Ovary (tissue), 9 donors: ENCODE measurements around the gene TNIK. TPM values are rescaled to one million over a fixed set of nuclear protein-coding genes. Genes with fewer than 3 reads are reported as not detected.

Experiments
- DNase-seq, 5 donors: peaks; one replicate each; pipeline ENCODE4 v3.0.0-alpha.2; 2019 to 2020
- H3K27ac ChIP-seq, 2 donors: fragments of 200-600 bp; one replicate each; pipeline versions ENCODE4 v1.5.1 to v1.8.0; 2019 to 2022
- H3K27me3 ChIP-seq: fragments of 200-600 bp; one replicate; pipeline ENCODE4 v1.8.0; 2022
- H3K36me3 ChIP-seq: fragments of 200-600 bp; sonication (generic); one replicate; pipeline ENCODE4 v1.5.1; 2019
- H3K4me1 ChIP-seq: one replicate; pipeline ENCODE4 v1.8.1; 2013; ENCODE audit warnings: mild to moderate bottlenecking, moderate library complexity; ENCODE audit not compliant: insufficient read depth
- H3K4me3 ChIP-seq: fragments of 200-600 bp; sonication (generic); one replicate; pipeline ENCODE4 v1.5.1; 2017
- H3K9me3 ChIP-seq, 2 donors: fragments of 200-600 bp in 1 of 2; sonication (generic) in 1 of 2; one replicate each; pipeline versions ENCODE4 v1.5.1 to v1.8.1; 2013 to 2019; ENCODE audit warnings: mild to moderate bottlenecking in 1 of 2, moderate library complexity in 1 of 2
- EP300 ChIP-seq: sonication (generic); formaldehyde crosslinking; IDR thresholded peaks from one replicate; pipeline ENCODE4 v1.6.1; 2017; ENCODE audit warnings: antibody characterized with exemption
- POLR2A ChIP-seq: fragments of 450-650 bp; IDR thresholded peaks from one replicate; pipeline ENCODE4 v1.6.1; 2017; ENCODE audit warnings: antibody characterized with exemption, mild to moderate bottlenecking, moderate library complexity
- WGBS, 3 donors: extraction: QIAGEN DNeasy Blood & Tissue Kit in 1 of 3; methylation state at CpG; one replicate each; pipeline versions ENCODE4 v1.1.5 to v1.1.7; 2013 to 2017; 5-methylcytosine and 5-hydroxymethylcytosine counted together
- intact Hi-C, 4 donors: fragments of 100-400 bp; cut with DNase I; formaldehyde crosslinking; loops; one replicate each; pipeline versions ENCODE4 v1.11.0 to v1.15.1; 2022 to 2023
- polyA plus RNA-seq, 2 donors: library from polyadenylated mRNA; stranded (reverse); fragments of 200-250 nt in 1 of 2; fragments of 350-450 nt in 1 of 2; fragmentation: Illumina TruSeq in 1 of 2; extraction: RNeasy Lipid Tissue Mini Kit (QIAGEN cat#74804) in 1 of 2; gene quantifications; one replicate each; pipeline ENCODE4 v1.2.3, GENCODE V29; 2013 to 2014
- total RNA-seq, 7 donors: library from RNA; depleted of rRNA in 2 of 7; stranded (reverse); fragments of >200 nt in 2 of 7; fragmentation: NEBNext Ultra II Directional in 3 of 7; extraction: Animal tissue kit (Norgen Biotek cat#: 25700) in 3 of 7; gene quantifications; one replicate each; pipeline versions ENCODE4 v1.1.0 to v1.2.4, GENCODE V29; 2016 to 2023
- TF ChIP-seq, protein P1 (sequence below), 3 donors: fragments of 450-650 bp in 2 of 3; fragments of 200-600 bp in 1 of 3; IDR thresholded peaks; one replicate each; pipeline versions ENCODE4 v1.5.1 to v1.8.0; 2016 to 2022; ENCODE audit warnings: antibody characterized with exemption in 3 of 3, mild to moderate bottlenecking in 1 of 3
- donor health status: DM: no; HTN: no; CAD: no; lungs with moderate emphysema.
- donor health status: DM: no; HTN: no; CAD: no.
- donor health status: Bipolar disorder and iron deficiency.
- donor health status: DM: yes; HTN: yes; CAD: no.
- donor health status: DM: no; HTN: no; CAD: no.
- donor health status: DM: yes; HTN: yes; CAD: no.

TNIK gene
- total and polyA plus RNA-seq, 9 donors = 1.1 to 9.5 (median 4.5) TPM

DNA sequence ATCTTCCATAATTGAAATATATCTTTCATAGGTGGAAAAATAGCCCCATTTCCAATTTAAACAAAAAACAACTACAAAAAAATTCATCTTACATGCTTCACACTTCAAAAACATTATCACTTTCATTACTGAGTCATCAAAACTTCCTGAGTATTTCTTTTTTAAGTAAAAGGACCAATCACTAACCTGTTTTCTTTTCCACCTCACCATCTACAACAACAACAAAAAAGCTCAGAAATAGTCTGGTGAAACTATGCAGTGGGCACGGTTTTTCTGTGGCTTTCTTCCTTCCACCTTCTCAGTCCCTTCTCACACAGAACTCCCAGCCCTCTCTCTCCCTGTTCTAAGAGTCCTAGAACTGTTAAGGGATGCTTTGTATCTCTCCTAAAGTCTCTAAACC, 20.3 kb upstream of the TNIK start:
- Histone ChIP-seq H3K36me3 (no peaks in the 10 kb centered on the region), H3K4me3 (no peak overlapping the region), H3K27ac (no peak overlapping the region), H3K27me3 (no peaks in the 10 kb centered on the region), H3K9me3 (no peaks in the 10 kb centered on the region), H3K4me1 (no peaks in the 10 kb centered on the region)
- DNase-seq = no peak
- 31 to 44% (median 37%) methylated on average over 1 of the region's 1 CpG for WGBS, 3 donors
- intact Hi-C loops = no loop called here
- TF ChIP-seq POLR2A = no peak
- TF ChIP-seq EP300 = no peak
- TF ChIP-seq, protein P1, sequence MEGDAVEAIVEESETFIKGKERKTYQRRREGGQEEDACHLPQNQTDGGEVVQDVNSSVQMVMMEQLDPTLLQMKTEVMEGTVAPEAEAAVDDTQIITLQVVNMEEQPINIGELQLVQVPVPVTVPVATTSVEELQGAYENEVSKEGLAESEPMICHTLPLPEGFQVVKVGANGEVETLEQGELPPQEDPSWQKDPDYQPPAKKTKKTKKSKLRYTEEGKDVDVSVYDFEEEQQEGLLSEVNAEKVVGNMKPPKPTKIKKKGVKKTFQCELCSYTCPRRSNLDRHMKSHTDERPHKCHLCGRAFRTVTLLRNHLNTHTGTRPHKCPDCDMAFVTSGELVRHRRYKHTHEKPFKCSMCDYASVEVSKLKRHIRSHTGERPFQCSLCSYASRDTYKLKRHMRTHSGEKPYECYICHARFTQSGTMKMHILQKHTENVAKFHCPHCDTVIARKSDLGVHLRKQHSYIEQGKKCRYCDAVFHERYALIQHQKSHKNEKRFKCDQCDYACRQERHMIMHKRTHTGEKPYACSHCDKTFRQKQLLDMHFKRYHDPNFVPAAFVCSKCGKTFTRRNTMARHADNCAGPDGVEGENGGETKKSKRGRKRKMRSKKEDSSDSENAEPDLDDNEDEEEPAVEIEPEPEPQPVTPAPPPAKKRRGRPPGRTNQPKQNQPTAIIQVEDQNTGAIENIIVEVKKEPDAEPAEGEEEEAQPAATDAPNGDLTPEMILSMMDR (IDR thresholded peaks at IDR 0.05) = no peak

DNA sequence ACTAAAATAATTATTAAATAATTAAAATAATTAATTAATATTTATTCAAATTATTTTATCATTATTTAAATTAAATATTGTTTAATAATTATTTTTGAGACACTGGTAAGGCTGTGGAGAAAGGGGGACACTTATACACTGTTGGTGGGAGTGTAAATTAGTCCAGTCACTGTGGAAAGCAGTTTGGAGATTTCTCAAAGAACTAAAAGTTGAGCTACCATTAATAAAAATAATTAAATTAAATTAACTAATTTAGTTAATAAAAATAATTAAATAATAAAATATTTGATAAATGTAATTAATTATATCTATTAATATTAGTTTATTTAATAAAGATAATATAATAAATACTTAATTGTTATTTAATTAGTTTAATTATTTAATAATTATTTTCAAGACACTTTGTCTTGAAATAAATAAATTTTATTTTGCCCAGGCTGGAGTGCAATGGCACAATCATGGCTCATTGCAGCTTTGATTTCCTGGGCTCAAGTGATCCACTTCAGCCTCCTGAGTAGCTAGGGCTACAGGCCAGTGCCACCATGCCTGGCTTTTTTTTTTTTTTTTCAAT, 16.4 kb upstream of the TNIK start:
- no peaks in the 10 kb centered on the region for H3K36me3 ChIP-seq
- DNase-seq = no peak
- no peak overlapping the region for H3K27ac ChIP-seq
- TF ChIP-seq, protein P1 (IDR thresholded peaks at IDR 0.05) = no peak
- TF ChIP-seq POLR2A = no peak
- H3K27me3 ChIP-seq = no peaks in the 10 kb centered on the region
- H3K9me3 ChIP-seq = no peaks in the 10 kb centered on the region
- H3K4me1 ChIP-seq = no peaks in the 10 kb centered on the region
- no peak overlapping the region for H3K4me3 ChIP-seq
- intact Hi-C loops = no loop called here

DNA sequence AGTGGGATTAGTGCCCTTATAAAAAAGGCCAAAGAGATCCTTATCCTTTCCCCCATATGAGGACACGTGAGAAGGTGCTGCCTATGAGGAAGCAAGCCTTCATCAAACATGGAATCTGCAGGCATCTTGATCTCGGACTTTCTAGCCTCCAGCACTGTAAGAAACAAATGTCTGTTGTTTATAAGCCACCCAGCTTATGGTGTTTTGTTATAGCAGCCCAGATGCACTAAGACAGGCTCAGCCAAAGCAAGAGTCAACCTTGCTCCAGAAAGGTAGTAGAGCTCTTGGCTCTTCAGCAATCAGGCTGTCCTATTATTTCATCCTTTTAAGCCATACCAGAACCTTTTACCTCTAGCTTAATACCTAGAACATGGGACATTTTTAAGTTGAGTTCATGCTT, 12.3 kb upstream of the TNIK start:
- TF ChIP-seq, protein P1 (IDR thresholded peaks at IDR 0.05) = no peak
- TF ChIP-seq POLR2A = no peak
- TF ChIP-seq EP300 = no peak
- Histone ChIP-seq H3K9me3 (no peaks in the 10 kb centered on the region), H3K27ac (no peak overlapping the region), H3K27me3 (no peaks in the 10 kb centered on the region), H3K4me3 (no peak overlapping the region), H3K36me3 (no peaks in the 10 kb centered on the region), H3K4me1 (no peaks in the 10 kb centered on the region)
- intact Hi-C loops = no loop called here
- no peak for DNase-seq
- 86 to 98% (median 90%) methylated on average over 2 of the region's 2 CpGs for WGBS, 3 donors

DNA sequence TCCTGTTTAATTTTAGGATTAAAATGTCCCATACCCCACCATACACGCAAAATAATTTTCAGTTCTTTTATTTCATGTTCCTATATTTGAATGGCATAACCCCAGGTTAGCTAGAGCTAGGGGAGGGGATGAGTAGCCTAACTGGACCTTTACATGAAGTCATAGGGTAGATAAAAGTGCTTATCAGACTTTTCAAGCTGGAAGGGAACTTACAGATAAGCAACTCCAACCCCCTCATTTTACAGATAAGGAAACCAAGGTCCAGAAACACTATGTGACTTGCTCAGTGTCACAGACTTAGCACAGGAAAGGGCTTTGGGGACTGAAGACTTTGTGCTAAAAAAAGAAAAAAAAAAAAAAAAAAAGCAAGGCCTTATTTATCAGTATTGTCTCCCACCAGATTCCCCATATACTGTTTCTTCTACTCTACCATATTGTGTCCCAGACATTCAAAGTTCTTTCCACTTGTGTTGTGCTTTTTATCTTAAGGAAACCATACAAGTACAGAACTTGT, 10.6 kb upstream of the TNIK start:
- 85 to 95% (median 89%) methylated on average over 1 of the region's 1 CpG for WGBS, 3 donors
- intact Hi-C loops = no loop called here
- no peaks in the 10 kb centered on the region for H3K36me3 ChIP-seq

More for the DNA sequence above, 10.6 kb upstream of the TNIK start:
- no peak overlapping the region for H3K4me3 ChIP-seq
- no peaks in the 10 kb centered on the region for H3K9me3 ChIP-seq
- H3K4me1 ChIP-seq = no peaks in the 10 kb centered on the region
- no peak overlapping the region for H3K27ac ChIP-seq
- TF ChIP-seq, protein P1 (IDR thresholded peaks at IDR 0.05) = no peak
- TF ChIP-seq EP300 = no peak
- TF ChIP-seq POLR2A = no peak
- no peaks in the 10 kb centered on the region for H3K27me3 ChIP-seq
- DNase-seq = no peak
